GM18951 (cell line): ENCODE data around the gene PDLIM4.

ENCODE experiments used
- POLR2A ChIP-seq: IDR thresholded peaks from 4 replicates; pipeline ENCODE4 v1.6.1; 2011; ENCODE audit warnings: mild to moderate bottlenecking; ENCODE audit not compliant: insufficient read length, insufficient read depth; ENCODE audit errors: extremely low read depth
- in situ Hi-C: fragments of 300-500 bp; cut with MboI; formaldehyde crosslinking; loops from one replicate; pipeline ENCODE4 v1.12.0; 2022; ENCODE audit warnings: low sequenced_read_pairs, mixed read lengths, inconsistent platforms; ENCODE audit not compliant: unreplicated experiment

Gene PDLIM4

GRCh38 chr5:132315529-132316067 lies 58.1 kb downstream of the PDLIM4 start:
- TF ChIP-seq POLR2A: no peak
- in situ Hi-C loops: no loop called here

GRCh38 chr5:132319975-132320374 lies 62.5 kb downstream of the PDLIM4 start:
- TF ChIP-seq POLR2A: no peak
- in situ Hi-C loops: no loop called here

GRCh38 chr5:132321109-132321721 lies 63.7 kb downstream of the PDLIM4 start:
- no peak for TF ChIP-seq POLR2A
- in situ Hi-C loops: no loop called here

- no peak for TF ChIP-seq POLR2A
- in situ Hi-C loops: no loop called here
Observed at GRCh38 chr5:132322266-132322665, 64.8 kb downstream of the PDLIM4 start.
